ENCODE data around the gene PPM1K.
A peak's percentile ranks its signal among the peaks of the same experiment; 100 is the strongest.
"Not testable (repeated sequence)": the region's sequence is repeated elsewhere in the genome, so short reads cannot be mapped to it uniquely, and the experiment has no call there.

The PPM1K gene

GRCh38 chr4:88284439-88285234 is at the start of gene PPM1K:
Gene PPM1K, minus strand, starts transcription at chr4:88284561. Its CDS starts 5,978 bp downstream, at chr4:88278583.
- peak; percentile 80 to 91 for DNase-seq

GRCh38 chr4:88333741-88334405 is 49.5 kb upstream of the PPM1K start:
- DNase-seq = no peak

DNA sequence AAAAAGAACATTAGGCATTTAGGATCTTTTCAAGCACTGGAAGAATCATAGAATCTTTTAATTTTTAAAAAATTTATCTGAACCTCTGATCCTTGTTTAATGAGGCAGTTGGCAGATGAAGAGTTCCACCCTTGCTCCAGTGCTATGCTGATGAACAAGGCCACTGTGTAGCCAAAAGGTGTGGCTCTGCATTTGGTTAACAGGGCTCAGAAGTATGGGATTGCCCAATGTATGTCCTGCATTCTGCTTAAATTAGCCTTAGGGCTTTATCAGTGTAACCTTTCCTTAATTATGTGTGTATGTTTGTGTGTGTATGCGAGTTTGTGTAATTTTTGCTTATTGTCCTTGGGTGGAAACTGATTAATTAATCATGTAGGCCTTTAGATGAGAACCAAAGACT is 43.3 kb upstream of the PPM1K start:
- DNase-seq = no peak

- no peak for DNase-seq
Observed at GRCh38 chr4:88320780-88321373, 36.5 kb upstream of the PPM1K start.

DNA sequence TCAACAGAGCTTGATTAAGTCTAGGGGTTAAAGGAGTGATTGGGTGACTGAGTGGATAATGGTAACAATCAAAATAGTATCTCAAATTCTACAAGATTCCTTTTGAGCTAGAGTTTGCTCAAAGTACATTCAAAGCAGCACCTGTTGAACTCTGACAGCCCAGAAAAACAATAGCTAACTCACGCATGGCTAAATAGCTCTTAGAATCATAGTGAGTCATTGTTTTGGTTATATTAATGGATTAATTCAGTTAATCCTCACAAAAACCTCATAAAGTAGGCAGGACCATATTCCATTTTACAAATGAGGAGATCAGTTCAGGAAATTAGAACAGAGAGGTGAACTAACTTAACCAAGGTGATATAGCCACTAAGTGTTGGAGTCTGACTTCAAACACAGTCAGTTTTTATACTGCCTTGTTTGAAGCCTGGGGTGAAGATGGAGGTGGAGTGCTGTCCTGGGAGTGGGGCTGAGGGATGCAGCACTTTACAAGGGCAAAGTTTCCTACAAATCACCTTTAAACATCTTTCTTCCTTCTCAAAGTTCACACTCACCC is 35.9 kb upstream of the PPM1K start:
- DNase-seq = no peak

DNA sequence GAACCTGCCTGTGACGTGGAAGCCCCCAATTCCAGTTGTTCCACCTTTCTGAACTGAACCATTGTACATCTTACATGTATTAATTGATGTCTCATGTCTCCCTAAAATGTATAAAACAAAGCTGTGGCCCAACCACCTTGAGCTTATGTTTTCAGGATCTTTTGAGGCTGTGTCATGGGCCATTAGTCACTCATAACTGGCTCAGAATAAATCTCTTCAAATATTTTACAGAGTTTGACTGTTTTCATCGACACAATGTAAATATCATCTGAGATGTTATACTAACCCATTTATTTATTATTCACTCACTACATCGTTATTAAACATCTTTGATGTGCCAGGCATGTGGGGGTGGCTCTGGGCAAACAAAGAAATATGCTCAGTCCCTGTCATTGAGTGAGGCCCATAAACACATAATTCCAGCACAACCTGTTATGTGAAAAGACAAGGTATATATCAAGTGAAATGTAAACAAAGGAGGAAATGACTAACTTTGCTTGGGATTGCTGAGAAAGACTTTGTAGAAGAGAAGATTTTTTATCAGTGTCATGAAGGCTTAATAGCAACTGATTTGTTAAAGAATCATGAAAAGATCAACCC is 34.5 kb upstream of the PPM1K start:
- DNase-seq = no peak

- no peak for DNase-seq
Observed at GRCh38 chr4:88315460-88316017, 31.2 kb upstream of the PPM1K start.

- DNase-seq = not testable (repeated sequence)
Observed at GRCh38 chr4:88313088-88313624, 28.8 kb upstream of the PPM1K start.

- DNase-seq = peak in 1 of 2 experiments; percentile 0
Observed at GRCh38 chr4:88308587-88308986, 24.2 kb upstream of the PPM1K start.

GRCh38 chr4:88297725-88298454 is 13.5 kb upstream of the PPM1K start:
- no peak for DNase-seq

- DNase-seq = no peak
Observed at GRCh38 chr4:88297212-88297516, 12.8 kb upstream of the PPM1K start.

GRCh38 chr4:88296413-88297211 is 12.3 kb upstream of the PPM1K start:
- DNase-seq = no peak

GRCh38 chr4:88295656-88296055 is 11.3 kb upstream of the PPM1K start:
- DNase-seq = no peak

GRCh38 chr4:88291003-88291402 is 6.6 kb upstream of the PPM1K start:
- DNase-seq = no peak

- DNase-seq = no peak
Observed at GRCh38 chr4:88286897-88287296, 2.5 kb upstream of the PPM1K start.

GRCh38 chr4:88285235-88285653 is 883 bp upstream of the PPM1K start:
- DNase-seq = no peak

DNA sequence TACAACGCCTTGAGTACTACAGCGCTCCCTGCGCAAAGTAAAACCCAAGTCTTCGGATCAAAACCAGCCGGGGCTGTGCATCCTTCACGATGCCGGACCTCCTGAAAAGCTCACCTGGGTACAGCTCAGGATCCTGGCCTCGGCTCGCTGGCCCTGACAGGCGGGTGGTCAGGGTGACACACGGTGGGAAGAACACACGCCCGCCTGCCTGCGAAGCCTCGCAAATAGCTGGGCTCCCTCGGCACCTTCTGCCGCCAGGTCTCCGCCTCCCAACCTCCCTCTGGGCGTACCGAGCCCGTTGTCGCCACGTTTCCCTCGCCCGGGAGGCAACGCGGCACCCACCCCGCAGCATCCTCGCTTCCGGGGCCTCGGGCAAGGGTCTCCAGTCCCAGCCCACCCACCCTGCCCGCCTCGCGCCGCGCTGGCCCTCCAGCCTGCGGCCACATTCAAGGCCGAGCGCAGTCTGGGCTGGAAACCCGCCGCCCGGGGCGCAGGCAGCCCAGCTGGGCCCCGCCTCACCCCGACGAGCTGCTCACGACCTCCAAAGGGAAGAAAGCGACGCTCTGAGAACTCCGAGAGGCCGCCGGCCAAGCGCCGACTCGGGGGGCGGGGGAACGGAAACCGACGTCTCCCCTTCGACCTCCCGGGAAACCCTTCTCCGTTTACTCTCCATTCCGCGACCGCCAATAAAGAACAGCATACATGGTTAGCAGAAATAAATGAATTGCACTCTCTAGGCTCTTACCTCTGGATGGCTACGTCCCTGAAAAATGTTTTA is 511 bp downstream of the PPM1K start:
- DNase-seq = peak; percentile 14 to 37

- no peak for DNase-seq
Observed at GRCh38 chr4:88280228-88280795, 4.0 kb downstream of the PPM1K start.

GRCh38 chr4:88277711-88278225 is 6.6 kb downstream of the PPM1K start:
- DNase-seq = peak in 1 of 2 experiments; percentile 0

Data from NCI-H524 (cell line).